NCI-H1105 treated with DMSO at 0.1 percent for 48 hours (cell line): Measurements from ENCODE around the gene SMYD5.
"Not testable (repeated sequence)": the region's sequence is repeated elsewhere in the genome, so short reads cannot be mapped to it uniquely, and the experiment has no call there.

Source experiments
- DNase-seq: peaks from one replicate; lab custom pipeline; 2025; lab: John Stamatoyannopoulos, UW

Gene SMYD5

DNA sequence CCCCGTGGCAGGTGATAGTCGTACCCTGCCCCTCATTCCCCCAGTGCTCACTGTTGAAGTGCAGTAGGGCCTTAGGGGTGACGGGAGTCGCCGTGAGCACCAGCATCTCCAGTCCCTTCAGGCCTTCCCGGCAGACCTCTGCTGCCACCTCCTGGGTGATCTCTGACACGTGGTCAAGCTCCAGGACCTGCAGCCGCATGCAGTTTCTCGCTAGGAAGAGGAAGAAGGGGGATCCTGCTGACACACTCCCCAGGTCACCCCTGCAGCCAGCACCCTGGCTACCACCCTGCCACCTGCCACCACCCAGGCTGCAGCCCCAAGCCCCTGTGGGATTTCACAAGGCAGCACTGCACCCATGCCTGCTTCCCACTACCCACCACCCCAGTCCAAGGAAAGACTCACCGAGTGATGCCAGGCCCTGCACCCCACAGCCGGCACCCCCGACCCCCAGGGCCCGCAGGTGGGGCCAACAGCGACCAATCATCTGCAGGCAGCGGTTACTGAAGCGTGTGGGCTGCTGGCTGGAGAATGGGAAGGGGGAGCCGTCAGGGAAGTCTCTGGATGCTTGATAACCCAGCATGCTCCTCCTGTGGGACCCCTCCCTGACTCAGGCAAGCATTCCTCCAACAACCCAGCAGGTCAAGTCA, 46.4 kb downstream of the SMYD5 start:
- DNase-seq, result no peak

DNA sequence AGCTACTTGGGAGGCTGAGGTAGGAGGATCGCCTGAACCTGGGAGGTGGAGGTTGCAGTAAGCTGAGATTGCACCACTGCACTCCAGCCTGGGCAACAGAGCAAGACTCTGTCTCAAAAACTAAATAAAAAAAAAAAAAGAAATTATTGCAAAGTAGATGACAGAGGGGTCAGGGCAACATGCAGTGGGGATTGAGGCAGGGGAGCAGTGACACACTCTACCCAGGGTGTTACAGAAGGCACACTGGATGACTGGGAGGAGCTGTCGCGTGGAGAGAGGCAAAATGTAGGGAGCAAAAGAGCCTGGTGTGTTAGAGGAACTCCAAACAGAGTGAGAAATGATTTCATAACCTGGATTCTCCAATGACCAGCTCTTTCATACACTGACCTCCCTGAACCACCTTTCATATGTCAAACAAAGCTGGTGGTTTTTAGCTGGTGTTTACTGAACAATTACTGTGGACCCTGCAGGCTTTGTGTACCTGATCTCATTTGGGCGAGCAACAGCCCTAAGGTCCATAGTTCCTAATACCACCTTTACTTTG, 48.1 kb downstream of the SMYD5 start:
- no peak for DNase-seq

DNA sequence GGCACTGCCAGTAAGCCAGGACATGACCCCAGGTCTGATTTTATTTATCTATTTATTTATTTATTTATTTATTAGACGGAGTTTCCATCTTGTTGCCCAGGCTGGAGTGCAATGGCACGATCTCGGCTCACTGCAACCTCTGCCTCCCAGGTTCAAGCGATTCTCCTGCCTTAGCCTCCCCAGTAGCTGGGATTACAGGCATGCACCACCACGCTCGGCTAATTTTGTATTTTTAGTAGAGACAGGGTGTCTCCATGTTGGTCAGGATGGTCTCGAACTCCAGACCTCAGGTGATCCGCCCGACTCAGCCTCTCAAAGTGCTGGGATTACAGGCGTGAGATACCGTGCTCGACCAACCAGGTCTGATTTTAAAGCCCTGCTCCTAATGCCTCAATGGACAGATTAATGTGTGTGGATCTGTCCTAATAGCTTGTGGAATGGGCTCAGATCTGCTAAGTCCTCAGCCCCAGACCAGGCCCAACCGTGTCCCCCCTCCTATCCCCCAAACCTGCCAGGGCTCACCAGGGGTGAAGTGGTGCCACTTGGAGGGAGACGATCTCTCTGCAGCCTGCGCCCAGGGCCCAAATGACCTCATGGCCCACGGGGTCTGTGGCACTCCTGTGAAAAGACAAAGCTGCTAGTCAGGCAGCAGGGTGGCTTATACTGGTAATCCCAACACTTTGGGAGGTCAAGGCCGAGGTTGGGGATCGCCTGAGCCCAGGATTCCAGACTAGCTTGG, 48.8 kb downstream of the SMYD5 start:
- DNase-seq, result not testable (repeated sequence)

DNA sequence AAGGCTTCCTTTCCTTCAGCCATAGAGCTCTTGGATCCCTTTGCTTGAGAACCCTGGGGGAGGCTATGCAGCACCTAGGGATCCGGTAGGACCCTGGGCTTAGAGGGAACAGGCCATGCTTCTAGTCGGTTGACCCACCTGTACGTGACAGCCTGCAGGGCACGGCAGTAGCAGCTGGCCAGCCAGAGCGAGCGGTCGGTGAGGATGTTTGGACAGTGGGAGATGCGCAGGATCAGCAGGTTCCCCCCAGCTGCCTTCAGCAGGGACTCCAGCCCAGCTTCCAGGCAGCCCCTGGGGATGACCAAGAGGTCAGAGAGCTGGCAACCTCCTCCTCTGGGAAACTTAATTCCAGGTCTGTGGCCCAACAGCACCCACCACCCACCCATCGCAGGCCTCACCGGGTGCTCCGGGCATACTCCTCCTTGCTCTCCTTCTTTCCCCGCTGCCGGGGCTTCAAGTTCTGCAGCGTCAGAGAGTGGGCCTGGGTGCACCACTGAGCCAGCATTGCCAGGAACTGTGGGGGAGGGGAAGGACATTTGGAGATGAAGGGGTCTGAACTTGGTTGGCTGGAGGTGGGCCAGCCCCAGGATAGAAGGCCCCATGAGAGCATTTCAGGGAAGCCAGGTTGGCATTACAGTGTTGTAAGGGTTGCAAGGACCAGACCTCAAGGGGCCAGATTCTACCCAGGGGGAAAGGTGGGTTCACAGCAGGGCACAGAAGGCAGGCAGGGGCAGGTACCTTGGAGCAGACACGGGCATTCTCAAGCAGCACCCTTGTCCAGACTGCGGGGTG, 49.7 kb downstream of the SMYD5 start:
- DNase-seq, result no peak

DNA sequence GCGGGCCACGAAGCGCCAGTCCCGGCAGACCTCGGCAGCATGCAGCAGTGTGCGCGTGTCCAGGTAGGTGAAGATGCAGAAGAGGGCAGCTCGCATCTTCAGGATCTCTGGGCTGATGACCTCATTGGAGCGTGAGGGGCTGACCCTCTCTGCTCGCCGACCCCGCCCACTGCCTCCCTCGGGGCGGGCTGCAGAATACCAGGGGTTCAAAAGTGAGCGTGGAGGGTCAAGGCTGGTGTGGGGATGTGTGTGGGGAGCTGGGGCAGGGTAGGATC, 50.2 kb downstream of the SMYD5 start:
- no peak for DNase-seq

DNA sequence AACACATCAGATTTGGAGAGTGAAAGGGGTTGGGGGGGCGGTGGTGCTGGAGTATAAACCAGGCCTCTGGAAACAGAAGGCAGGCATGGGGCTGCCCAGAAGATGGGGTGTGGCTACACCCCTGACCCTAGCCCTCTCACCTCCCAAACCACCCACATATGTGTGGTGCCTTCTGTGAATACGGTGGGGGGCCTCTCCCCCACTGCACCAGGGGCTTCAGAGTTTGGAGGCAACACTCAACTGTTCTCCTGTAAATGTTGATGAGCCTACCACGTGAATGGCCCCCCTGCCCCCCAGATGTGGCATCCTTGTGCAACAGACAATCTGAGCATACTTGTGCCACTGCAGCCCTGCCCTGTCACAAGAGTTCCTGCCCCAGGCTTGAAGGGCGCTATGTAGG, 50.7 kb downstream of the SMYD5 start:
- no peak for DNase-seq

DNA sequence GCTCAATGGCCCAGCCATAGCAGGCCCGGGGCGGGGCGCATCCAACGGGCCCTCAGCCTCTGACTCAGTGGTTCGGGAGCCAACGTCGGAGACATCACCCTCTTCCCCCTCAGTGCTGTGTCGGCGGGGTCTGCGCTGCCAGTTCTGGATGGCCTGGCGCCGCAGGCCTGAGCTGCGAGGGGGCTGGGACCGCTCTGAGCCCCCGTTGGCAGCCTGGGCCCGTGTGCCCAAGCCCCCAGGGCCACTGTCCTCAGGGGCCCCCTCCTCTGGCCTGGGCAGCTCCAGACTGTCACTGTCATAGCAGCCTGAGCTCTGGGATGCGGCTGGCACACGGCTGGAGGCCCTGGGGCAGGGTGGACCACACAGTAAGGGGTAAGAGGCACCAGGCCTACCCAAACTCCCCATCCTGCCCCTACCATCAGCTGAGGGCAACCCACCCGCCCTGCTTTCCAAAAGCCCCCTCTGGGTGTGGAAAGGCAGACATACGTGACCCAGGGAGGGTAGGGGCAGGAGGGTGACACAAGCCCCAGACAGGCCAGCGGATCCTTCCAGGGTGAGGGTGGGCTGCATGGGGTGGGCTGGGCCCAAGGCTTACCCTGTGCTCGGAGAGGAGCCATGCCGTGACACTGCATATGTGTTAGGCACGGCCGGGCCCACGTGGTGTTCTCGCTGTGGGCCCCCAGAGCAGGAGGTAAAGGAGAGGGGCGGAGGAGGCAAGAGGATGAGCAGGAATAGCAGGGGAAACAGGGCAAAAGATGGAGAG, 51.4 kb downstream of the SMYD5 start:
- DNase-seq, result no peak

DNA sequence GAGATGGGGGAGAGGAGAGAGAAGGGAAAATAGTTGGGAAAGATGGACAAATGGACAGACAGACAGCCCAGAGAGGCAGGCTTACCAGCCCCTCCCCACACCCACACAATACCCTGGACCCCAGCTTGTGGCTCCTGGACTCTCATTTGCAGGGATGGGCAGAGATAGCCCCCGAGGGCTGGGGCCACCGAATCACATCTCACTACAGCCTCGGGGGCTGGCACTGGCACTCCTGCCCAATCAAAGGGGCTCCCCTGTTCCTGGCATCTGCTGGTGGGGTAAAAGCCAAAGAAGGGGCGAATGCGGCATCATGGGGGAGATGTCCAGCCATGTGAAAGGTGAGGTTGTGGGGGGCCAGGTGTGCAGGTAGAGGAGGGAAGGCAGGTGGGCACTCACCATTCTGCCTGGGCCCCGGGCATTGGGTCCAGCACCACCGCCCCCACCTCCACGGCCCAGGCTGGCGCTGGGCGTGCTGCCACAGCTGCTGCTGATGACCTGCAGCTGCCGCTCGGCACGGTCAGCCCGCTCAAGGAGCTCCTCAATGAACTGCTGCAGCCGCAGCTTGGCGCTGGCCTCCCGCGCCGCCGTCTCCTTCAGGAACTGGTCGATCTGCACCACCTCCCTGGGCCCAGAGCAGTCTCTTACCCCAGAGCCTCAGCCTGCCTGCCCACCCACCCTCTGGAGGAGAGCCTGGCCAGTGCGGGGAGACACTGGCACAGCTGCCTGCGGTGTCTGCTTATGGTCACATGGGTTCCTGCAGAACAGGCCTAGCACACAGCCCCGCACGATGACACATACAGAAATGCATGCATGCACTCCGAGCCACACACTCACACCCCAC, 52.2 kb downstream of the SMYD5 start:
- DNase-seq, result no peak

- DNase-seq, result no peak
These were observed 53.0 kb downstream of the SMYD5 start for GRCh38 chr2:73267008-73267407.

GRCh38 chr2:73268366-73268829, 54.4 kb downstream of the SMYD5 start:
- DNase-seq, result no peak

DNA sequence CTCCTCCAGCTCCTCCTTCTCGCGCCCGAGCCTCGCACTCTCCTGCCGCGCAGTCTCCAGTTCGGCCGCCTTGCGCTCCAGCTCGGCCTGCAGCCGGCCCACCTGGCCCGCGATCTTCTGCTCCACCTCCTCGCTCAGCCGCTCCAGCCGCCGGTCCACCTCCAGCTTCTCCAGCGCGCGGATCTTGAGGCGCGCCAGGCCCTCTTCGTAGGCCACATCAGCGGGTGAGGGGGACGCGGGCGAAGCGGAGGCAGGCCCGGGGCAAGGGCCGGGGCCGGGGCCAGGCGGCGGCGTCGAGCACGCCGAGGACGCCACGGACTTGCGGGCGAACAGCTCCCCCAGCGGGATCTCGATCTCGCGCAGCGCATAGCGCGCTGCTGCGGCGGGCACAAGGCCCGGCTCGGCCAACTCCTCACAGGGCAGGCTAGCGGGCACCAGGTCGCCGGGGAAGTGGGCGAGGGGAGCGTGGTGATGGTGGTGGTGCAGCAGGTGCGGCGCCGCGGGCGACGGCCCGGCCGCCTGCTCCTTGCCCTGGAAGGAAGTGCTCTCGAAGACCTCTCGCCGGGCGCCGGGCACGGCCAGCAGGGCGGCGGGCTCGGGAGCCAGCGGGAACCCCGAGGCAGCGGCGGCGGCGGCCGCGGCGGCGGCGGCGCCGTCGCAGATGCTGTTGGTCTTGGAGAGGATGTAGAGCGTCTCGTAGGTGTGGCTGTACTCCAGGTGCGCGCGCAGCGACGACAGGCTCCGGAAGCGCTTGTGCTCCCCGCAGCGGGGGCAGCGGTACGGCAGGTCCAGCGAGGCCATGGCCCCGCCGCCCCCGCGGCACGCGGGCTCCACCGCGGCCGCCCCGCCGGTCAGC, 55.0 kb downstream of the SMYD5 start:
- DNase-seq, result peak; percentile 85

GRCh38 chr2:73269686-73270465, 55.8 kb downstream of the SMYD5 start:
- DNase-seq, result peak; percentile 30

GRCh38 chr2:73272270-73272669, 58.2 kb downstream of the SMYD5 start:
- DNase-seq, result no peak
